Uterus (tissue), 2 donors: ENCODE measurements around the gene POU3F2.

ENCODE experiments used
- CTCF ChIP-seq, 4 experiments: fragments of 200-600 bp in 2 of 4; fragments of 450-650 bp in 2 of 4; sonication (generic) in 2 of 4; IDR thresholded peaks; one replicate each; pipeline ENCODE4 v1.5.1; 2016 to 2019; ENCODE audit warnings: antibody characterized with exemption in 4 of 4, mild to moderate bottlenecking in 2 of 4, moderate library complexity in 1 of 4
- POLR2A ChIP-seq, 2 donors: fragments of 450-650 bp; IDR thresholded peaks; one replicate each; pipeline ENCODE4 v1.6.1; 2016; ENCODE audit warnings: antibody characterized with exemption in 2 of 2, mild to moderate bottlenecking in 1 of 2, moderate library complexity in 1 of 2

GRCh38 chr6:98831959-98832283 is 2.5 kb upstream of the POU3F2 start:
- TF ChIP-seq CTCF (IDR thresholded peaks at IDR 0.05) (no peak), POLR2A (IDR thresholded peaks at IDR 0.05) (no peak)
